Stimulated activated memory B cell treated with anti-CD40 and anti-IgM and Interleukin-4, amounts not matched to agents 10 μg/mL and 1 μg/mL and 100 μg/mL, for 72 hours (primary cell): ENCODE results near the gene NEDD4L.
A peak's percentile ranks its signal among the peaks of the same experiment; 100 is the strongest.
"Not testable (repeated sequence)": the region's sequence is repeated elsewhere in the genome, so short reads cannot be mapped to it uniquely, and the experiment has no call there.

Source experiments
- ATAC-seq: fragments of 150-1000 bp; cut with Tn5 transposase; 2 replicates; pipeline ENCODE4 v1.10.0; 2021
- H3K27ac Mint-ChIP-seq: one replicate; pipeline ENCODE4 v1.8.0; 2022; ENCODE audit warnings: mild to moderate bottlenecking, mixed read lengths
- H3K27me3 Mint-ChIP-seq: one replicate; pipeline ENCODE4 v1.8.0; 2022; ENCODE audit warnings: mixed read lengths
- H3K36me3 Mint-ChIP-seq: one replicate; pipeline ENCODE4 v1.8.0; 2022; ENCODE audit warnings: mixed read lengths
- H3K4me1 Mint-ChIP-seq: one replicate; pipeline ENCODE4 v1.8.0; 2022; ENCODE audit warnings: mixed read lengths
- H3K4me3 Mint-ChIP-seq: one replicate; pipeline ENCODE4 v1.8.0; 2022; ENCODE audit warnings: mild to moderate bottlenecking, moderate library complexity, mixed read lengths
- H3K9me3 Mint-ChIP-seq: one replicate; pipeline ENCODE4 v1.8.0; 2022; ENCODE audit warnings: mixed read lengths

The NEDD4L gene

DNA sequence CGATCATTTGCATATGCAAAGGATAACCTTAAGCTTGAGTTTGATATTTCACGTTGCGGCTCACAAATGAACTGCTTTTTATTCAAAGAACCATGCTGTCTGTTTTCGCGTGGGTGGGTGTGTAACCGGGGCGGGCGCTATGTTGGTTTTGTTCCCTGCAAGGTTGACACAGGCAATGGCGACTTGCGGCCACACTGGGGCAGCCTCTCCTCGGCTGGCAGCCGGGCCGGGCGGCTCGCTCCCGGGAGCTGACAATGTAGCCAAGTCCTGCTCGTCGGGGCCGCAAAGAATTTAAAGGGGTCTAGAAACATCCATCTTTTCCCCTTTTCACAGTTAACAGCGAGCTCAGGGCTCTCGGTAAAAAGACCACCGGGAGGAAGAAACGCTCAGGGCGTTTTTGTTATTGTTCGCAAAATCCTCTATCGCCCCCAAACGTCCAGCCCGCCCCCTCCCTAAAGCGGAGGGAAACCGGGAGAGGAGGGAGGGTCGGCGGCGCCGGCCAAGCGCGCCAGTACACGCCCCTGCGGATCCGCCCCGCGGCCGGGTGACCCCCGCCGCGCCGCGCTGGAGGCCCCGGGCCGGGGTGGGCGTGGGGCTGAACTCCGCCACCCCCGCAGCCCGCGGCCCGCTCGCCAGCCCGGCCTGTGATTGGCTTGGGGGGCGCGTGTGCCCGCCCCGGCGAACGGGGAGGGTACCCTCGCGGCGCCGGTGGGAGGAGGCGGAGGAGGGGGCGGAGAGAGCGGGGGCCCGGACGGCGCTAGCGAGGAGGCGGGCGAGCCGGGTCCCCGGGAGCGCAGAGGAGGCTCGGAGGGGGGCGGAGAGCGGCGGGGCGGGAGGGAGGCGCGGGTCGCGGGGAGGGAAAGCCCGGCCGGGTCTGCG lies at the start of gene NEDD4L:
TSS of gene NEDD4L (plus strand) at position 736 of the 879 bp plus-strand sequence. CDS start 435 bp downstream, outside the sequence.
- H3K4me3 Mint-ChIP-seq = peak within 1 kb of the TSS; percentile 96
- H3K27ac Mint-ChIP-seq = peak within 1 kb of the TSS; percentile 78
- H3K9me3 Mint-ChIP-seq = no peaks in the 10 kb centered on the region
- H3K4me1 Mint-ChIP-seq = peaks cover 58% of the 10 kb centered on the region
- H3K27me3 Mint-ChIP-seq = no peaks in the 10 kb centered on the region
- peak; percentile 92 for ATAC-seq
- no peaks in the 10 kb centered on the region for H3K36me3 Mint-ChIP-seq

DNA sequence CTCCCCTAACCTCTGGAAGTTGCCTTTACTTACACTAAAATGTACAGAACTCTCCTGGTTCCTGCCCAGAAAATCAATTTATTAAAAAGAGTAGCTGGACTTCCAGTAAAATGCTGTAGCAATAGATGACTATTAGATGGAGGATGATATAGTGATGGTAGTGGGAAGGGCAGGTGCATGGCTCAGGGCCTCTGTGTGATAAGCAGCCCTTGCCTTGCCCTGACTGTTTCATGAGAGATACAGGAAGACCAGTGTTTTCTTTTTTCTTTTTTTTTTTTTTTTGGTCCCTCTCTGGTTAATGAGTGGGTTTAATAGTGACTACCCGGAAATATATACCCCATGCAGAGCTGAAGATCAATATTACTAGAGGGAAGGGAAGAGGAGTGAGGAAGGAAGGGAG lies 48.7 kb upstream of the NEDD4L start:
- no peaks in the 10 kb centered on the region for H3K36me3 Mint-ChIP-seq
- no peaks in the 10 kb centered on the region for H3K9me3 Mint-ChIP-seq
- H3K27me3 Mint-ChIP-seq = no peaks in the 10 kb centered on the region
- no peaks in the 10 kb centered on the region for H3K4me1 Mint-ChIP-seq
- no peak overlapping the region for H3K27ac Mint-ChIP-seq
- no peak overlapping the region for H3K4me3 Mint-ChIP-seq
- ATAC-seq = no peak

DNA sequence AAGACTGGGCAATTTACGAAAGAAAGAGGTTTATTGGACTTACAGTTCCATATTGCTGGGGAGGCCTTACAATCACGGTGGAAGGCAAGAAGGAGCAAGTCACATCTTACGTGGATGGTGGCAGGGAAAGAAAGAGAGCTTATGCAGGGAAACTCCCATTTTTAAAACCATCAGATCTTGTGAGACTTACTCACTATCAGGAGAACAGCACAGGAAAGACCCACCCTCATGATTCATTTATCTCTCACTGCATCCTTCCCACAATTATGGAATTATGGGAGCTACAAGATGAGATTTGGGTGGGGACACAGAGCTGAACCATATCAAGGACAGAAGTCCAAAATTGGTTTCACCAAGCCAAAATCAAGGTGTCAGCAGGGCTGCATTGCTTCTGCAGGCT lies 47.1 kb upstream of the NEDD4L start:
- H3K9me3 Mint-ChIP-seq, H3K36me3 Mint-ChIP-seq, ATAC-seq, H3K27me3 Mint-ChIP-seq, H3K4me3 Mint-ChIP-seq, H3K4me1 Mint-ChIP-seq, H3K27ac Mint-ChIP-seq: not testable (repeated sequence)

- Mint-ChIP-seq H3K36me3 (no peaks in the 10 kb centered on the region), H3K4me1 (no peaks in the 10 kb centered on the region), H3K27me3 (no peaks in the 10 kb centered on the region), H3K27ac (no peak overlapping the region), H3K4me3 (no peak overlapping the region), H3K9me3 (no peaks in the 10 kb centered on the region)
- ATAC-seq = no peak
Observed at GRCh38 chr18:57997820-57998219, 46.2 kb upstream of the NEDD4L start.

DNA sequence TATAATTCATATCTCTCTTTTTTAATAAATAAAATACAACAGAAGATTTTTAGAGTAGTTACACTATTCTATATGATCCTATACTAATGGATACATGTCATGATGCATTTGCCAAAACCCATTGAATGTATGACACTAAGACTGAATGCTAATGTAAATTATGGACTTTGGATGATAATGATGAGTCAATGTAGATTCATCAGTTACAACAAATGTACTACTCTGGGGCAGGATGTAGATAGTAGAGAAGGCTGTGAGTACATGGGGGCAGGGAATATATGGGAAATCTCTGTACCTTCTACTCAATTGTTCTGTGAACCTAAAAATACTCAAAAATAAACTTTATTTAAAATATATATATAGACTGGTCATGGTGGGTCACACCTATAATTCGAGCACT lies 45.6 kb upstream of the NEDD4L start:
- H3K4me3 Mint-ChIP-seq = no peak overlapping the region
- no peak for ATAC-seq
- no peaks in the 10 kb centered on the region for H3K4me1 Mint-ChIP-seq
- no peaks in the 10 kb centered on the region for H3K9me3 Mint-ChIP-seq
- H3K27me3 Mint-ChIP-seq = no peaks in the 10 kb centered on the region
- H3K36me3 Mint-ChIP-seq = no peaks in the 10 kb centered on the region
- no peak overlapping the region for H3K27ac Mint-ChIP-seq

DNA sequence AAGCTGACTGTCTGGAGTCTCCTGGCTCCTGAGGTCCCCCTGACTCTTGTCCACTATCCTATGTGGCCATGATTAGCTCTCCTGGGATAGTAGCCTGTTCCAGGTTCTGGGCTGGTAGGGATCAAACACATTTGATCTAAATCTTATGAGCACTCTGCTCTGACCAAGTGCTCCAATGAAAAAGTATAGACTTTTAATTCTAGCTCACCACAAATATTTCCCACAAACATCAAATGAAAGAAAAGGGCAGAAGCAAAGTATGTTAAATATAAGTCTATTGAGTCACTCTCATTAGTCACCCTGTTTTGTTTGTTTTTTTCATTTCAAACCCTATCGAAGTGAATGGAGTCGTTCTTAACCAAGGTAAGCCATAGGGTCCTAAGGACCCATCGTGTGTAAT lies 39.7 kb upstream of the NEDD4L start:
- H3K4me1 Mint-ChIP-seq = no peaks in the 10 kb centered on the region
- no peak overlapping the region for H3K4me3 Mint-ChIP-seq
- no peak overlapping the region for H3K27ac Mint-ChIP-seq
- H3K36me3 Mint-ChIP-seq = no peaks in the 10 kb centered on the region
- no peak for ATAC-seq
- H3K27me3 Mint-ChIP-seq = peaks cover 9% of the 10 kb centered on the region
- H3K9me3 Mint-ChIP-seq = no peaks in the 10 kb centered on the region

DNA sequence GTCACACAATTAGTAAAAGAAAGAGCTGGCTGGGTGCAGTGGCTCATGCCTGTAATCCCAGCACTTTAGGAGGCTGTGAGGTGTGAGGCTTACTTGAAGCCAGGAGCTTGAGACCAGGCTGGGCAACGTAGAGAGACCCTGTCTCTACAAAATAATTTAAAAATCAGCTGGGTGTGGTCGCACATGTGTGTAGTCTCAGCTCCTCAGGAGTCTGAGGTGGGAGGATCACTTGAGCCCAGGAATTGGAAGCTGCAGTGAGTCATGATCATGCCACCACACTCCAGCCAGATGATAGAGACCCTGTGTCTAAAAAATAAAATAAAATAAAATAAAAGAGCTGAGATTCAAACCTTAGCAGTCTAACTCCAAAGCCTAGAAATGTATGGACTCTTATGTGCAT lies 39.0 kb upstream of the NEDD4L start:
- Mint-ChIP-seq H3K27me3 (peaks cover 9% of the 10 kb centered on the region), H3K27ac (no peak overlapping the region)

DNA sequence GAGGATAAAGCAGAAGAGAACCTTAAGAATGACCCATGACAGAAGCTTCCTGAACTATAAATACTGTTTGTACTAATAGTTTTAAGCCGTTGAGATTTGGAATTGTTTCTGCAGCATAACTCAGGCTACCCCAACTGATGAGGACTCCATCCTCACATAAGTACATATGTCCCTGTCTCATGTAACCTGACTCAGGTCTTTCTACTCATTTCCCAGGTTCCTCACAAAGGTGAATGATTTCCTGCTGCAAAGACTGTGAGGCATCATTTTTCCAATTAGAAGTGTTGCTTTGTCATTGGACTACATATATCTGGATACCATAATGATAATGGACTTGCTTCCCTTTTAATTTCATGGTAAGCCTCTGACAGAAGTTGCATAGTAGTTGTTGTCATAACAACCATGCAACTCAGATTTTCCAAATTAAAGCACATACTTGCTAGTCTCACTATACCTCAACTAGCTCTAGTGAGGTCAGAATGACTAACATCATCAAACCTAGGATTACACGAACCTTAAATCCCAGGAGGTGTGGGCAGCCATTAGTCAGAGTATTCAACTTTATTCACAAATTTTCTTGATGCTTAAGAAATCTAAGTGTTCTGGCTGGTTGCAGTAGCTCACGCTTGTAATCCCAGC lies 38.0 kb upstream of the NEDD4L start:
- Mint-ChIP-seq H3K4me1 (no peaks in the 10 kb centered on the region), H3K9me3 (no peaks in the 10 kb centered on the region), H3K36me3 (no peaks in the 10 kb centered on the region), H3K27me3 (peaks cover 9% of the 10 kb centered on the region), H3K4me3 (no peak overlapping the region), H3K27ac (no peak overlapping the region)
- ATAC-seq = no peak

More for the DNA sequence above, 39.0 kb upstream of the NEDD4L start:
- no peak for ATAC-seq
- Mint-ChIP-seq H3K4me1 (no peaks in the 10 kb centered on the region), H3K9me3 (no peaks in the 10 kb centered on the region), H3K36me3 (no peaks in the 10 kb centered on the region), H3K4me3 (no peak overlapping the region)

DNA sequence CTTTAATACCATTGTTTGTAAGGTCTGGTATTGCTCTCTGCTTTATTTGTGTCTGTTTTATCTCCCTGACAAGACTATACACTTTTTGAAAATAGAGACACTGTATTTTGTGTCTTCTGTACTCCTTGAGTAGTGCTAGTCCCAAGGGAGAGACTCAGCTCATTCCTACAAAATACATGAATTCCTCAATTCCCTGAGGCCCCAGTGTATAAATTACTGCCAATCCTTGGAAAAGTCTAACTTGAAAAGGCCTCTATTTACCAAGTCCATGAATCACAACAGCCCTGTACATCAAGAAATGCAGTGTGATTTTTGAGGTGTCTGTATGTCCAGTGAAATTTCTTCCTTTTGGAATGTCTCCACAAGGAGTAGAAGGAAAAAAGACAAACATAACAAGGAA lies 34.9 kb upstream of the NEDD4L start:
- peaks cover 6% of the 10 kb centered on the region for H3K4me1 Mint-ChIP-seq
- no peaks in the 10 kb centered on the region for H3K36me3 Mint-ChIP-seq
- H3K27ac Mint-ChIP-seq = no peak overlapping the region
- H3K27me3 Mint-ChIP-seq = peaks cover 9% of the 10 kb centered on the region
- no peaks in the 10 kb centered on the region for H3K9me3 Mint-ChIP-seq
- ATAC-seq = no peak
- no peak overlapping the region for H3K4me3 Mint-ChIP-seq

DNA sequence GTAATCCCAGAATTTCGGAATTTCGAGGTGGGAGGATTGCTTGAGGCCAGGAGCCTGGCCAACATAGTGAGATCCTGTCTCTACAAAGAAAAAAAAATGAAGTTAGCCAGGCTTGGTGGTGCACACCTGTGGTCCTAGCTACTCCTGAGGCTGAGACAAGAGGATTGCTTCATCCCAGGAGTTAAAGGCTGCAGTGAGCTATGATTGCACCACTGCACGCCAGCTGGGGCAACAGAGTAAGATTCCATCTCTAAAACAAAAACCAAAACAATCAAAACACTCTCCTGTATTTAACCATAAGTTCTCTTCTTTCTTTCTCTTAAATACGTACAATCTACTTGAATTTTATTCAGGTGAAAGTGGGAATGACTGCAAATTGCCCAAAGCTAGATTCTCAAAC lies 33.8 kb upstream of the NEDD4L start:
- no peak for ATAC-seq
- Mint-ChIP-seq H3K4me3 (no peak overlapping the region), H3K4me1 (peaks cover 17% of the 10 kb centered on the region)

DNA sequence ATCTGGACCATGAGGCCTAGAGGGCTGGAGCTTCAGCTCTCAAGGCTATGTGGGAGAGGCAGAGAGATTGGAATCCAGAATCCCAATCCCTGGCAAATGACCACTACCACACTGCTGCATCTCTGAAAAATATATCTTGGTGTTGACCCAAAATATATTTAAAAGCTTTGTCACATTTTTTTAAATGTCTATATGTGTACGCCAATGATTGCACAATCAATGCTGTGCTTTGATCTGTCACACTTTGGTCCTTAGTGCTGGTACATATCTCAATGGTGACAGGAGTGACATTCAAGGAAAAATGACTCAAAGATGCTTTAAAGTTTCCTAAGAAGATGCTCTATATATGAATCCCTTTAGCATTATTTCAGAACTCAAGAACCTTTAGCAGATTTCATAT lies 31.7 kb upstream of the NEDD4L start:
- Mint-ChIP-seq H3K27me3 (peaks cover 2% of the 10 kb centered on the region), H3K4me3 (no peak overlapping the region), H3K36me3 (peaks cover 6% of the 10 kb centered on the region), H3K4me1 (peaks cover 28% of the 10 kb centered on the region), H3K27ac (no peak overlapping the region), H3K9me3 (peaks cover 4% of the 10 kb centered on the region)
- ATAC-seq = no peak

More for the DNA sequence above, 33.8 kb upstream of the NEDD4L start:
- Mint-ChIP-seq H3K27ac (no peak overlapping the region), H3K36me3 (no peaks in the 10 kb centered on the region), H3K9me3 (no peaks in the 10 kb centered on the region), H3K27me3 (peaks cover 9% of the 10 kb centered on the region)

GRCh38 chr18:58013241-58014211 lies 30.5 kb upstream of the NEDD4L start:
- Mint-ChIP-seq H3K27ac (no peak overlapping the region), H3K4me1 (peaks cover 28% of the 10 kb centered on the region), H3K36me3 (peaks cover 6% of the 10 kb centered on the region), H3K4me3 (no peak overlapping the region), H3K27me3 (no peaks in the 10 kb centered on the region), H3K9me3 (peaks cover 4% of the 10 kb centered on the region)
- no peak for ATAC-seq

DNA sequence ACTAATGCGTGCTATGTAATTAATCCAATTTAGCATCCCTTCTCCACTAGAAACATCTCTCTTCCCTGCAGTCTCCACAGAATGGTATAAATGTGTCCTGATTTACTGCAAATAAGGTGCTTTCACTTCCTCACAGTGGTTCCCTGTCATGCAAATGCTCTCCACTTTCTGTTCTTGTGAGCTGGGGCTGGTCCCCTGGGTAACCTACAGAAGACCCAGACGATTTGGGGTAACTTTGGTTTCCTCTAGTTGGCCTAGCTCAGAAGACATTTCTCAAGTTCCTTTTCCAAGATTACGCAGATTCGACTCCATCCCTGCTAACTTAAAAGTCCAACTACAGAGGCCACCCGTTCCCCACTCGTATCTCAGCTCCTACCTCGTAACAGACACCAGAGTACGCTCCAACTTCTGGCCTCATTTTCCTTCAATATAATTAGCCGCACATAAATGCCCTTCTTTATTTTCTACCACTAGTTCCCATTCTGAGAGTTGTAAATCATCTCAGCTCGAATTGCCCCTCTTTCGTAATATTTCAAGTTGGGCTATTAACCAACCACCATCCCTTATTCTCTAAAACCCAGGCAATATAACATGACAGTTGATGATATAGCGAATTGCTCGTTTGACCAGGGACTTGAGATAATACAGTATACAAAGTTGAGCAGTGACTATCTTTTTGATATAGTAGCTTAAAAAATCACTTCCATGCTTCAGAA lies 28.8 kb upstream of the NEDD4L start:
- Mint-ChIP-seq H3K9me3 (peaks cover 4% of the 10 kb centered on the region), H3K27me3 (no peaks in the 10 kb centered on the region), H3K36me3 (peaks cover 6% of the 10 kb centered on the region), H3K4me3 (peak overlapping the region; percentile 30), H3K27ac (peak overlapping the region; percentile 15), H3K4me1 (peaks cover 28% of the 10 kb centered on the region)
- ATAC-seq = peak; percentile 99

DNA sequence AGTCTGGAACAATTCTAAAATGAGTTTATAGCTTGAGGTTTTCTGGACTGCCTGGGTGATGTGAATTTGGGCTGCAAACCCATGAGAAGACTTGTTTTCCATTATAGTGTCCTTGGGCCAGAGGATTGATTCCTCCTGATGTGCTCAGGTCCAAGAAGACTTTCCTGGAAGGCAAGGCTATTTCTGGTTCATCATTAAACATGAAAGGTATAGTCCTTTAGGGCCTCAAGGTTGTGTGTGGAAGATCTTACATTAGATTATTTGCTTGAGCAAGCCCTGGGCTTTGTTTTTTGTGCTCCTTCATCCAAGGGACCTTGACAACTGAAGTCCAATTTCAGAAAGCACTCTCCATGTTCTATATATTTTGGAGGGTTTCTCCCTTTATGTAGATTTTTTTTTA lies 26.8 kb upstream of the NEDD4L start:
- Mint-ChIP-seq H3K4me1 (peaks cover 28% of the 10 kb centered on the region), H3K9me3 (peaks cover 4% of the 10 kb centered on the region), H3K27ac (no peak overlapping the region), H3K4me3 (no peak overlapping the region), H3K27me3 (no peaks in the 10 kb centered on the region), H3K36me3 (peaks cover 6% of the 10 kb centered on the region)
- ATAC-seq = no peak
